Activated CD4-positive, alpha-beta T cell treated with anti-CD3 and anti-CD28 coated beads, Interleukin-2, amount 50 U/mL, for 48 hours (primary cell): ENCODE results near the gene NEIL1.

Source experiments
- DNase-seq, 2 experiments: peaks; one replicate each; pipeline ENCODE4 v3.0.0-alpha.2; 2020

NEIL1 gene

GRCh38 chr15:75357976-75358673, 11.3 kb downstream of the NEIL1 start:
- no peak for DNase-seq

DNA sequence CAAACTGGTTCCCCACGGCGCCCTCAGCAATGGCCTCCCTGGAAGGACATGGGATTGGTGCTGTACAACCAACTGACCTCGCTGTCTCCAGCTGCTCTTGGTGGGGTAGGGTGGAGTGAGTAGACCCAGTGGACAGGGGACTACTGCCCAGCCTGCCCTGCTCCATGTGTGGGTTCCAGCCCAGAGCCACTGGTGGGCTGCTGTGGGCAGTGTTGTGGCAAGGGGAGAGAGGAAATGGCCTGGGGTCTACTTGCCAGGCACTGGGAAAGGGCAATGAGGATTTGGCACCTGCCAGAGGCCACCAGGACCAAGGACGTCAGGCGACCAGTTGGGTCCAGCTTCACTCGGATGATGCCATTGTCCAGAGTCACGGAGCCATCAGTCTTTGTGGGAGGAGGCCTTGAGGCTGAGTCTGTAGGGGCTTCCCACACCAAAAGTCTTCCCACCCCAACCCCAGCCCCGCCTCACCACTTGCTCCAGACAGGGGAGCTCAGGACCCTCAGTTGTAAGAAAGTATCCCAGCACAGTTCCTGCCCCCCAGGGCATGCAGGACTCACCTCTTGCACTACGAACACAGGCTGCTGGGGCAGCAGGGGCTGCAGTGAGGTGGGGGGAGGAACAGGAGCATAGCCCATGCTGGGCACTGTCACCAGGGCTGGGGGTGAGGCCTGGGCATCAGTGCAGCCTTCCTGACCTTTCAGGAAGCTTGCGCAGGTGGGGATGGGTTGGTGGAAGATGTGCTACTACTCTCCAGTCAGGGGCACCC, 12.1 kb downstream of the NEIL1 start:
- DNase-seq: no peak

DNA sequence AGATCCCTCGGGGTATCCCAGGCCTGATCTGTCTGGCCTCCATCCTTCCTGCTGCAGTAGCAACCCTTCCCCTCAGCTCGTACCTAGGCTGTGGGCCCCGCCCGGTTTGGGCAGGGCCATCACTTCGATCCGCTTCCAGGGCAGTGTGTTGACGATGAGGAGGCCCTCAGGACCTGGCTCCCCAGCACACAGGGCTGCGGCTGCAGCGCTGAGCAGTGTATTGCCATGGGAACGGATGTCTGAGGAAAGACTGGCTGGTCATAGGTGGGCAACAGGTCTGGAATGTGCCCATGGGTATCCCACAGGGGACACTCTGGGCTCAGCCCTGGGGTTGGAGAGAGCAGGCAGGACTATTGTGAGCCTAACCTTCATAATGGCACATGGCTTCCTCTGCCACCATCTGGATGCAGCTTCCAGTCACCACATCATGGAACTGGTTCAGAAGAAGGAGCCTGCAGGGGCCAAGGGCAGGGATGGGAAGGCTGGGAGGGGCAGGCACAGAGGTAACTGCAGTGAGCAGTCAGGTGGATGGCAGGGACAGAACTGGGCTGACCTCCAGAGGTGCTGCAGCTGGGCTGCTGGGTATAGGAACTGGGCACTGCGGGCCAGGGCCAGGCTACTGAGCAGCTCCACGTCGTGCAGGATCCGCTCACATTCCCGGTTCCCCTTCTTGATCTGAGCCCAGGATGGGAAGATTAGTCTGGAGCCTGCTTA, 12.9 kb downstream of the NEIL1 start:
- DNase-seq: no peak

GRCh38 chr15:75360391-75360790, 13.6 kb downstream of the NEIL1 start:
- DNase-seq: no peak

DNA sequence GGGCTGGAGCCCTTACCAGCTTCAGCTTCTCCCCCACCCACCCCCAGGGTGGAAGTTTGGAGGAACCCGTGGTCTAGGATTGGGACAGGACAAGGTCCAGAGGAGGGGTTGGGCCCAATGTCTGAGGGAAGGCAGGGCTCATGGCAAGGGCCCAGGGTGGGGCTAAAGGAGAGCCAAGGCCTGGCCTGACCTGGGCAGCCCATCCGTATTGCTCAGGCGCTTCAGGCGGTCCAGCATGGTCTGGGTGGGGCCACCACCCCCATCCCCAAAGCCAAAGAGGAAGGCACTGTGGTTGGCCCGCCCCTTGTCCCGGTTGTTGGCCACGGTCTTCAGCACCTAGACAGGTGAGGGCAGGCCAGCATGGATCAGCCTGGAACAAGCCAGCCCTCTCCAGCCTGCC, 14.0 kb downstream of the NEIL1 start:
- DNase-seq: no peak

DNA sequence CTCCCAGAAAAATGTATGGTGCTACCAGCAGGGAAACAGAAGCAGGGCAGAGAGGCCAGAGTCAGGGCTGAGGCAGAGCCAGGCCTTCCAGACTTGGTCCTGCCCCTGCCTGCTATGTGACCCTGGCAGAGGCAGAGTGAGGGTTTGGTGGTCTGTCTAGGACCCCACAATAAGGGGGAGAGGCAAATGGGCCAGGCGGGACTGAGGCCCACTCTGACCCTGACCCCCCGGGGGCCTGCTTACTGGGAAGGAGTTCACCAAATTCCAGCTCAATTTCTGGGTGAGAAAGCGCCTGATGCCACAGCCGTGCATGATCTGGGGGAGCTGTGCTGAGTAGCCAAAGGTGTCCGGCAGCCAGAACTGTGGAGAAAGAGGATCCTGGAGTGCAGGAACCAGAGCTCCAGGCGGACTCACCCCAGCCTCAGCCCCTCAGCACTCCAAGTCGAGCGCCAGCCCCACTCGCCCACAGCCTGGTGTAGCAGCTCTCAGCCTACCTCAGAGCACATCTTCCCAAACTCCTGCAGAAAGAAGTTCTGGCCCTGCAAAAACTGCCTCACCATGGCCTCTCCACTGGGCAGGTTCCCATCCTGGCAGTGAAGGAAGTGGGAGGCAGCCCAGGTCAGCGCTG, 14.6 kb downstream of the NEIL1 start:
- no peak for DNase-seq

GRCh38 chr15:75361989-75362641, 15.3 kb downstream of the NEIL1 start:
- DNase-seq: no peak

DNA sequence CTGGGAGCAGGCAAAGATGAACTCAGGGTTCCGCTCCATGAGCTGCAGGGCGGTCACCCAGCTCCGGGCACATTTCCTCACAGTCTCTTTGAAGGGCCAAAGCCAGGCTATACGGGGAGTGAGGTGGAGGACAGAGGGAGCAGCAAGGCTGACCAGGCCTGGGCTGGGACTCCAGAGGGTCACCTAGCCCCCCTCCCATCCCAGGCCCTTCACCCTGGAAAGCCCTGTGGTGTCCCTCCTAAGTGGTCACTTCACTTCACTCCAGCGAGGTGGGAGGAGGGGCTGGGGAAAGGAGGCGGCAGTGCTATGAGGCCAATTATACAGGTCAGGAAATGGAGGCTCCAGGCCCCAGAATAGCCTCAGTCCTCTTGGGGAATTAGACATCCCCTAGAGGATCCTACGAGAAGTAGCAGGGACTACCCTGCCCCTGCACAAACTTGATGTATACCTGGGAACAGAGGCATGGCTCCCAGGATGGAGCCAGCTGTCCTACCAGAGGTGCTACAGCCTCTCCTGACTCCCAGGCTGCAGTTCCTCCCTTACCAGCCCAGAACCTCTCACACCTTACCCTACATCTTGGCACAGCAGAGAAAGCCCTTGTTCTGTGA, 15.9 kb downstream of the NEIL1 start:
- no peak for DNase-seq

GRCh38 chr15:75363786-75364185, 16.9 kb downstream of the NEIL1 start:
- DNase-seq: no peak

DNA sequence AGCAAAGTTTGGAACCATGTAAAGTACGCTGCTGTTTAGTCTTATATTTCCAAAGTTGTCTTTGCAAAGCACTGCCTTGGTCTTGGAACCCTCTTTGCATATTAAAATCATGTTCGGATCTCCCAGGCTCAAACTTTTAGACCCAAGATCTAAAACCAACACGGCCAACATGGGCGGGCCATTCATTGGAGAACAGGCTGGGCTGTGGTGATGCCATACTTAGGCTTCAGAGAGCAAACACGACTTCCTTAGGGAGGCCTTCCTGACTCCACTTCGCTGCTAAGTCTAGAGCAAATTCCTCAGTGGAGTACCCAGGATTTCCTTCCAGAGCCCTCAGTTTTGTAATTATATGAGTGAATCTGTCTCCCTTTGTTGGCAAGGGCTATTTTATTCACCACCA, 18.0 kb downstream of the NEIL1 start:
- no peak for DNase-seq

- DNase-seq: no peak
Observed at GRCh38 chr15:75366163-75366562, 19.3 kb downstream of the NEIL1 start.

DNA sequence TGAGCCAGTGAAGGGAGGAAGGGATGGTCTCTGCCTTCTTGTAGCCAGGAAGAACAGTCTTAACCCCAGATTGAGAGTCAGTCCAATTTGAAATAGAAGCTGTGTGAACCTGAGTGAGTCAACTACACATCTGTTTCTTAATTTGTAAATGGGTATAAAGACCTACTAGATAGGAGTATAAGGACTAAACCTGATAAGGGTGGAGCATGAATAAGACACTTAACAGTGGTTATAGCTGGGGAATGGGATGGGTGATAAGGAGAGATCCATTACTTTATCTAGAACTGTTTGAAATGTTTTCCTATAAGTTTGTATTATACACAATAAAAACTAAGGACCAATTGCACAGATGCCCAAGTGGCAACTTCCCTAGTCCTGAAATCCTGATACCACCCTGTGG, 20.2 kb downstream of the NEIL1 start:
- no peak for DNase-seq

DNA sequence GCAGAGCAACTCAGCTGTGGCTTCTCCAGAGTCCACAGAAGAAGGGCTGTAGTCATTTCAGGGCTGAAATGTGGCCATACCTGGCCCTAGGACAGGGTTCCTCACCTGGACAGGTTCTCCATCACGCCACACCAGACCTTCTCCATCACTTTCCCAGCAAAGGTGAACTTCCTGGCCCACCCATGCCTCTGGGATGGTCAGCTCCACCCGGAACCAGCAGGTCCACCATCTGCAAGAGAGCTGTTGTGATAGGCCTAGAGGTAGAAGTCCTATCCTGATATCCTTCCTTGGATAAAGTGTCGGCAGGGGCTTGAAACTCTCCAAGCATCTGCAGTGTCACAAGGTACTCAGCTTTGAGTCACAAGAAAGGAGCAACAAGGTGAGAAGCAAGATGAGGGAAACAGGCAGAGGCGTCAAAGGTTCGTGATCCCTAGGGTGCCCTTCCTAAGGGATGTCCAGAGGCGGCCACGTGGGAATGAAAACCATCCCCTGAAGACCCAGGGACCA, 20.6 kb downstream of the NEIL1 start:
- DNase-seq: no peak

DNA sequence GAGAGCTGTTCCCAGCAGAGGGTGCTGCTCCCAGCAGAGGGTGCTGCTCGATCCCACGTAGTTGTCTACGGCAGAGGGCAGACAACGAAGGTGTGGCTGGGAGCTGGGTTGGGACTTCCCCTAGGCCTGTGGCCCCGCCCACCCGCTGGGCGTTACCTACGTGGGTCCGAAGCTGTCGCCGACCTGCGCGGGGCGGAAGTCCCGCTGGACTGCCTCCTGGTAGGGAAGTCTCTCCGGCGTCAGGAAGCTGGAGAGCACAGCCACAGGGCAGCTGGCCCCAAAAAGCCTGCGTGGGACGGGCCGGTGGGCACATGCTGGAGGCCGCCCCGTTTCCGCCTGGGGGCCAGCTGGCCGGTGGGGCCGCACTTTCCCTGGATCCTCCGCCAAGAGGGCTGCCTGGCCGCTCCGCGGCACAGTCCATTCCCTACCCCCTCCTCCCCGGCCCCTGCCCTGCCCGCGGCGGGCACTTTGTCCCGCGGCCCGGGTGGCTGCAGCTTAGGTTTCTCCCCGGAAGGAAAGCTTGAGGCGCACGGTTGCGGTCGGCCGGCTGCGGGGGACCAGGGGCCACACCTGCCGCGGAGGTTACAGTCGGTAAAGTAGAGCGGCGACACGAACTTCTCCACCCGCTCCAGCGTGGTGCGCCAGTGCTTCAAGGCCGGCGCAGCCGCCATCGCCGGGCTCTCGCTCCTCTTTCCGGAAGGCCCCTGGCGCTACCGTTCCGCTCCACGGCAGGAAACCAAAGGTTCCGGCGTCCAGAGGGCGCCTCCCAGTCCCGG, 21.3 kb downstream of the NEIL1 start, which contains the start of gene MAN2C1:
TSS of gene MAN2C1 (minus strand) at position 695 of the 776 bp plus-strand sequence. CDS start at position 671, 24 bp downstream.
- DNase-seq: peak; percentile 96 to 97

DNA sequence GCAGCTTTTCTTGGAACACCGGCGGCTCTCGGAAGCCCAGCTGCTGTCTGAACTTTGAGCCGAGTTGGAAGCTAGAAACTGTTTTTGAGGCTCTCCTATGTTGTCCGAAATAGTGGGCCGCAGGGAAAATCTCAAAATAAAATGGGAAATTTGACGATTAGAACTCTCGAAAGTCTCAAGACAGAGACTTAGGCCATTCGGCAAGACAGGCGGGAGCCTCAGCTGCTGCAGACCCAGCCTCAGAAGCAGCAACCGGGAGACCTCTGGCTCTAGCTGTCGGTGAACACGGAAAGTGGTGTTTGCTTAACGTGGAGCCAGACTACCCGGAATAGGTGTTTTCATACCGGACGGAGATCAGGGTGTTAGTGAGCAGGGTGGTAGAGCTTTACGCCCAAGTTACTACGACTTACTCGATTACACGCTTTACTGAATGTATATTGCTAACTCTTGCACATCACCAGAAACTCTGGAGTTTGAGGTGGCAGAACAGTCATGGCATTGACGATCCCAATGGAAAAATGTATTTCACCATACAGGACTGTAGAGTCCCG, 21.9 kb downstream of the NEIL1 start:
- DNase-seq: peak in 1 of 2 experiments; percentile 32

GRCh38 chr15:75369897-75370581, 23.2 kb downstream of the NEIL1 start:
- no peak for DNase-seq

GRCh38 chr15:75371486-75371885, 24.6 kb downstream of the NEIL1 start:
- no peak for DNase-seq

DNA sequence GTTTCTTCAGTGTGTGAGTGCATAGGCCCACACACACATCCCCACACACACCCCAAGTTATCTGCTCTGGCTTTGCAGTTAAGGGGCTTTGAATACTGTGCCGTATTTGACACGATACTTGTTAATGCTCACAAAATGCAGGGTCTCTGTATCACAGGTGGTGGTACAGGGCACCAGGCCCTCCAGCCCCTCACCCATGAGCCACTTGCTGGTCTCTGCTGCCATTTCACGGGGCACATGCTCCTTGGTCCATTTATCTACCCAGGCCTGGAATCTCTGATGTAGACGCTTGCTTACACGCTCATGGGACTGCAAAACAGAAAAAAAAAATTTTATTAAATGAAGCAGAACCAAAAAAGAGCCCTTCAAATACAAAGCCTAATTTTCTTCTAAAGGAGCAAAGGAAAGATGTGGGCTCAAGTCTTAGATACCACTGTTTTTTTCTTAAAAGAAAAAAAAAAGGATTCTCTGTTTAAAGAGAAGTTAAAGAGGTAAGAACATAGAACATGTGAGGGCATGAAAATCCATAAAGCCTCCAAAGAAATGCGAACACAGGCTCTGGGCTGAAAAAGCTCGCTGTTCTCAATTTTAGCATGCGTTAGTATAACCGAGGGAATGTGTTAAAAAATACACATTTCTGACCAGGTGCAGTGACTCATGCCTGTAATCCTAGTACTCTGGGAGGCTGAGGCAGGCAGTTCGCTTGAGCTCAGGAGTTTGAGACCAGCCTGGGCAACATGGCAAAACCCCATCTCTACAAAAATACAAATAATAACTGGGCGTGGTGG, 25.3 kb downstream of the NEIL1 start:
- DNase-seq: no peak

DNA sequence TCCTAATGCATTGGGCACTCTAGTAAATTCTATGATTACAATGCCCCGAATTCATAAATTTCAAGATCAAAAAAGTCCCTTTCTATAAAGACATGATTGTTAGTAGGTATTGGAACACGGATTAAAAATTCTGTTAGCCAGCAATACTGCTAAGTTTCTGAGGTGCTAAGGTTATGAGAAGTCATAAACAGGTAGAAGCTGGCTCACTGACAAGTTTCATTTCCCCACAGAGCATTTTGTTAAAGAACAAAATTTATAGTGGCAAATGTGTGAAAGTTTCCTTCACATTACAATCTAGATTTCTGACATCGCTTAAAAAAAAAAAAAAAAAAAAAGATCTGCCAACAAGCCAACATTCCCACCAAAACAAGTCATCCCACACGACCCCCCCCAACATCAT, 33.9 kb downstream of the NEIL1 start:
- no peak for DNase-seq
